GF-D8 (cell line): ENCODE data around the gene KCNAB3.

Experiments used
- DNase-seq: peaks from one replicate; lab custom pipeline; 2025; lab: John Stamatoyannopoulos, UW

The KCNAB3 gene

GRCh38 chr17:7903154-7904103 is 26.2 kb downstream of the KCNAB3 start:
- no peak for DNase-seq

- no peak for DNase-seq
Observed at GRCh38 chr17:7897773-7898172, 31.9 kb downstream of the KCNAB3 start.

GRCh38 chr17:7897090-7897489 is 32.6 kb downstream of the KCNAB3 start:
- no peak for DNase-seq

GRCh38 chr17:7894866-7895265 is 34.8 kb downstream of the KCNAB3 start:
- DNase-seq, result no peak

- no peak for DNase-seq
Observed at GRCh38 chr17:7894226-7894625, 35.4 kb downstream of the KCNAB3 start.

- DNase-seq, result no peak
Observed at GRCh38 chr17:7893187-7893880, 36.3 kb downstream of the KCNAB3 start.

- DNase-seq, result peak; percentile 34
Observed at GRCh38 chr17:7889166-7889955, 40.3 kb downstream of the KCNAB3 start.

GRCh38 chr17:7888184-7888920 is 41.3 kb downstream of the KCNAB3 start, which contains the start of gene CHD3:
TSS of gene CHD3 (plus strand) at chr17:7888789. CDS start at chr17:7889001, 212 bp downstream.
- no peak for DNase-seq

GRCh38 chr17:7887482-7888183 is 42.0 kb downstream of the KCNAB3 start:
- peak; percentile 77 for DNase-seq

GRCh38 chr17:7887038-7887481 is 42.6 kb downstream of the KCNAB3 start:
- no peak for DNase-seq

- DNase-seq, result no peak
Observed at GRCh38 chr17:7886227-7887037, 43.2 kb downstream of the KCNAB3 start.

GRCh38 chr17:7885367-7886226 is 44.1 kb downstream of the KCNAB3 start:
- peak; percentile 23 for DNase-seq

- no peak for DNase-seq
Observed at GRCh38 chr17:7884581-7885366, 44.9 kb downstream of the KCNAB3 start.

- no peak for DNase-seq
Observed at GRCh38 chr17:7883781-7884386, 45.8 kb downstream of the KCNAB3 start.

- DNase-seq, result no peak
Observed at GRCh38 chr17:7882629-7883028, 47.0 kb downstream of the KCNAB3 start.

- DNase-seq, result no peak
Observed at GRCh38 chr17:7882068-7882467, 47.6 kb downstream of the KCNAB3 start.

- DNase-seq, result no peak
Observed at GRCh38 chr17:7881276-7882054, 48.2 kb downstream of the KCNAB3 start.
